Stimulated activated naive CD8-positive, alpha-beta T cell treated with anti-CD3 and anti-CD28 coated beads, Interleukin-15, Interleukin-2, amounts not matched to agents 100 U/mL and 50 U/mL, for 24 hours (primary cell): Measurements from ENCODE around the gene KIAA2012.
A peak's percentile ranks its signal among the peaks of the same experiment; 100 is the strongest.
"Not testable (repeated sequence)": the region's sequence is repeated elsewhere in the genome, so short reads cannot be mapped to it uniquely, and the experiment has no call there.

Experiments used
- ATAC-seq: fragments of 150-1000 bp; cut with Tn5 transposase; one replicate; pipeline ENCODE4 v1.10.0; 2021
- DNase-seq: peaks from one replicate; pipeline ENCODE4 v3.0.0; 2021

The KIAA2012 gene

GRCh38 chr2:202196727-202197126, 123.7 kb downstream of the KIAA2012 start:
- ATAC-seq (no peak), DNase-seq (no peak)

GRCh38 chr2:202201220-202202160, 128.4 kb downstream of the KIAA2012 start:
- ATAC-seq (no peak), DNase-seq (no peak)

- ATAC-seq = no peak
- no peak for DNase-seq
These were observed 130.3 kb downstream of the KIAA2012 start for GRCh38 chr2:202203348-202203747.

- ATAC-seq (no peak), DNase-seq (no peak)
These were observed 131.8 kb downstream of the KIAA2012 start for GRCh38 chr2:202204855-202205254.

- no peak for ATAC-seq
- DNase-seq = no peak
These were observed 135.5 kb downstream of the KIAA2012 start for GRCh38 chr2:202208526-202208925.

- DNase-seq = no peak
- no peak for ATAC-seq
These were observed 142.1 kb downstream of the KIAA2012 start for GRCh38 chr2:202215179-202215578.

GRCh38 chr2:202221873-202222272, 148.8 kb downstream of the KIAA2012 start:
- DNase-seq (no peak), ATAC-seq (no peak)

GRCh38 chr2:202237787-202238233, 164.8 kb downstream of the KIAA2012 start:
- ATAC-seq = peak; percentile 40
- no peak for DNase-seq

GRCh38 chr2:202238234-202239197, 165.5 kb downstream of the KIAA2012 start, which contains the start of gene SUMO1:
TSS of gene SUMO1 (minus strand) at chr2:202238597. CDS start at chr2:202238451, 146 bp downstream.
- DNase-seq = peak; percentile 92

GRCh38 chr2:202247710-202248109, 174.7 kb downstream of the KIAA2012 start:
- DNase-seq, ATAC-seq: not testable (repeated sequence)

More at GRCh38 chr2:202238234-202239197, 165.5 kb downstream of the KIAA2012 start, which contains the start of gene SUMO1:
- ATAC-seq = peak; percentile 97

- DNase-seq (no peak), ATAC-seq (no peak)
These were observed 176.6 kb downstream of the KIAA2012 start for GRCh38 chr2:202249521-202250253.

- no peak for ATAC-seq
These were observed 178.4 kb downstream of the KIAA2012 start for GRCh38 chr2:202251494-202251893.

More at GRCh38 chr2:202251494-202251893, 178.4 kb downstream of the KIAA2012 start:
- DNase-seq = no peak
